ENCODE results near the gene BCL2L11.

The BCL2L11 gene

DNA sequence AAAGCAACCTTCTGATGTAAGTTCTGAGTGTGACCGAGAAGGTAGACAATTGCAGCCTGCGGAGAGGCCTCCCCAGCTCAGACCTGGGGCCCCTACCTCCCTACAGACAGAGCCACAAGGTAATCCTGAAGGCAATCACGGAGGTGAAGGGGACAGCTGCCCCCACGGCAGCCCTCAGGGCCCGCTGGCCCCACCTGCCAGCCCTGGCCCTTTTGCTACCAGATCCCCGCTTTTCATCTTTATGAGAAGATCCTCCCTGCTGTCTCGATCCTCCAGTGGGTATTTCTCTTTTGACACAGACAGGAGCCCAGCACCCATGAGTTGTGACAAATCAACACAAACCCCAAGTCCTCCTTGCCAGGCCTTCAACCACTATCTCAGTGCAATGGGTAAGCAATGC lies 3.0 kb downstream of the BCL2L11 start:
- Mint-ChIP-seq H3K4me3 (peak overlapping the region; percentile 95 to 97 (median 96)), H3K4me1 (peaks cover 41% of the 10 kb centered on the region), H3K27ac (no peak overlapping the region), H3K36me3 (ENCODE audit: low read depth) (peaks cover 54% of the 10 kb centered on the region), H3K9me3 (no peaks in the 10 kb centered on the region), H3K27me3 (ENCODE audit: low read depth) (peaks cover 19% of the 10 kb centered on the region)
- TF ChIP-seq, protein P1, sequence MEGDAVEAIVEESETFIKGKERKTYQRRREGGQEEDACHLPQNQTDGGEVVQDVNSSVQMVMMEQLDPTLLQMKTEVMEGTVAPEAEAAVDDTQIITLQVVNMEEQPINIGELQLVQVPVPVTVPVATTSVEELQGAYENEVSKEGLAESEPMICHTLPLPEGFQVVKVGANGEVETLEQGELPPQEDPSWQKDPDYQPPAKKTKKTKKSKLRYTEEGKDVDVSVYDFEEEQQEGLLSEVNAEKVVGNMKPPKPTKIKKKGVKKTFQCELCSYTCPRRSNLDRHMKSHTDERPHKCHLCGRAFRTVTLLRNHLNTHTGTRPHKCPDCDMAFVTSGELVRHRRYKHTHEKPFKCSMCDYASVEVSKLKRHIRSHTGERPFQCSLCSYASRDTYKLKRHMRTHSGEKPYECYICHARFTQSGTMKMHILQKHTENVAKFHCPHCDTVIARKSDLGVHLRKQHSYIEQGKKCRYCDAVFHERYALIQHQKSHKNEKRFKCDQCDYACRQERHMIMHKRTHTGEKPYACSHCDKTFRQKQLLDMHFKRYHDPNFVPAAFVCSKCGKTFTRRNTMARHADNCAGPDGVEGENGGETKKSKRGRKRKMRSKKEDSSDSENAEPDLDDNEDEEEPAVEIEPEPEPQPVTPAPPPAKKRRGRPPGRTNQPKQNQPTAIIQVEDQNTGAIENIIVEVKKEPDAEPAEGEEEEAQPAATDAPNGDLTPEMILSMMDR (IDR thresholded peaks at IDR 0.05; ENCODE audit: unreplicated experiment in 3 of 3) = no peak

DNA sequence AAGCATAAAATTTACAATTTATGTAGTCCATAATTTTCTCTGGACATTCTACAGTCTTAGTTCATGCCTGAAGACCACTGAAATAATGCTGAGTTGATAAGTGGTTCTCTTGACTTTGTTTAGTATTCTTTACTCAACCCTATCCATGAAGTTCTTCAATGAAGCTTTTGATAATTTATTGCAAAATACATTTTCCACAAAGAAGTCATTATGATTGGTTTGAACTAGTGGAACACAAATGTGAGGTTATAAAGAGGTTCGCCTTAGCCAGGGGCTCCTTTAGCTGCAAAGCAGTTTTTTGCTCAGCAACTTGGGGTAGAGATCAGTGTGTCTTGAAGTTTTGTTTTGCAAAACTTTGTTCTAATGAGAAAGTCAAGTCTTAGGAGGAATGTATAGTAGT lies 5.9 kb downstream of the BCL2L11 start:
- Mint-ChIP-seq H3K4me1 (peaks cover 43% of the 10 kb centered on the region), H3K9me3 (no peaks in the 10 kb centered on the region), H3K27me3 (ENCODE audit: low read depth) (no peaks in the 10 kb centered on the region), H3K36me3 (ENCODE audit: low read depth) (peaks cover 81% of the 10 kb centered on the region), H3K27ac (peak overlapping the region in 1 of 3 experiments; percentile 8), H3K4me3 (peak overlapping the region; percentile 6 to 29 (median 28))
- TF ChIP-seq, protein P1 (IDR thresholded peaks at IDR 0.05; ENCODE audit: unreplicated experiment in 3 of 3) = no peak

DNA sequence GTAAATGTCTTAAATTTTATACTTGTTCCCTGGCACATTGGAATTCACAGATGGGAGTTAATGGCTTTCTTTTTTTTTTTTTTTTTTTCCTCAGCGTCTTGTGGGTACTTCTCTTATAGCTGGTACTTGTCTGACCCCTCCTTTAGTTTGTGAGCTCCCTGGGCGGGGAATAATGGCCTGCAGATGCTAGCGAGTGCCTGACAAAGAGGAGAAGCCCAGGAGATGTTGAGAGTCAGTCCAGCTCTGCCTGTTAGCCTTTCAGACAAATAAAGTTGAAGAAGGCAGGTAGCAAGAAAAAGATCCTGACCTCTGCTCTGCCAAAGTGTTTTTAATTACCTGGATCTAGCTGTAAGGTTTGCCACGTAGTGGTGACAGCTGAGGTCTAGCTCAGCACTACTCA lies 6.6 kb downstream of the BCL2L11 start:
- Mint-ChIP-seq H3K4me3 (peak overlapping the region in 2 of 3 experiments; percentile 28 to 30), H3K36me3 (ENCODE audit: low read depth) (peaks cover 88% of the 10 kb centered on the region), H3K27me3 (ENCODE audit: low read depth) (no peaks in the 10 kb centered on the region), H3K4me1 (peaks cover 49% of the 10 kb centered on the region), H3K9me3 (no peaks in the 10 kb centered on the region), H3K27ac (no peak overlapping the region)
- TF ChIP-seq, protein P1 (IDR thresholded peaks at IDR 0.05; ENCODE audit: unreplicated experiment in 3 of 3) = no peak

DNA sequence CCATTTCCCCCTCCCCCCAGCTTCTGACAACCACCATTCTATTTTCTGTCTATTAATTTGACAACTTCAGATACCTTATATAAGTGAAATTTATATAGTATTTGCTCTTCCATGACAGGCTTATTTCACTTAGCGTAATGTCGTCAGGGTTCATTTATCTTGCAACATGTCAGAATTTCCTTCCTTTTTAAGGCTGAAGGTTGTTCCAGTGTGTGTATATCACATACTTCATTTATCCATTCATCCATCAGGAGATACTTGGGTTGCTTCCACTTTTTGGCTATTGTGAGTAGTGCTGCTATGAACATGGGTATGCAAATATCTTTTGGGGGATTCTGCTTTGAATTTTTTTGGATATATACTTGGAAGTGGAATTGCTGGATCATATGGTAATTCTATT lies 7.4 kb downstream of the BCL2L11 start:
- no peaks in the 10 kb centered on the region for H3K9me3 Mint-ChIP-seq
- TF ChIP-seq, protein P1 (IDR thresholded peaks at IDR 0.05; ENCODE audit: unreplicated experiment in 3 of 3) = no peak
- peaks cover 49% of the 10 kb centered on the region for H3K4me1 Mint-ChIP-seq
- H3K4me3 Mint-ChIP-seq = peak overlapping the region in 1 of 3 experiments; percentile 57
- no peak overlapping the region for H3K27ac Mint-ChIP-seq
- H3K27me3 Mint-ChIP-seq (ENCODE audit: low read depth) = no peaks in the 10 kb centered on the region
- H3K36me3 Mint-ChIP-seq (ENCODE audit: low read depth) = peaks cover 90% of the 10 kb centered on the region

DNA sequence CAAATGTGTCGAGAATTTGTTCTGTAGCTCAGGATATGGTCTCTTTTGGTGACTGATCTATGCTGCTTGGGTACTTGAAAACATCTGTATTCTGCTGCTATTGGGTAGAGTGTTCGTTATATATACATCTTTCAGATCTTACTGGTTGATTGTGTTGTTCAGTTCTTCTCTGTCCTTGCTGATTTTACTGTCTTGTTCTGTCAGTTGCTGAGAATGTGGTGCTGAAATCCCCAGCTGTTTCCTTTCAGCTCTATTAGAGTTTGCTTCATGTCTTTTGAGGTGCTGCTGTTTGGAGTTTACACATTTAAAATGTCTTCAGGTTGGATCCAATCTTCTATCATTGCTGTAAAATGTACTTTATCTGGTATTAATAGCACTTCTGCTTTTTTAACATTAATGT lies 12.9 kb downstream of the BCL2L11 start:
- Mint-ChIP-seq H3K27me3 (ENCODE audit: low read depth) (no peaks in the 10 kb centered on the region), H3K9me3 (no peaks in the 10 kb centered on the region), H3K36me3 (ENCODE audit: low read depth) (peaks cover 87% of the 10 kb centered on the region), H3K4me3 (no peak overlapping the region), H3K4me1 (peaks cover 31% of the 10 kb centered on the region), H3K27ac (peak overlapping the region in 2 of 3 experiments; percentile 1 to 5)
- TF ChIP-seq, protein P1 (IDR thresholded peaks at IDR 0.05; ENCODE audit: unreplicated experiment in 3 of 3) = no peak

DNA sequence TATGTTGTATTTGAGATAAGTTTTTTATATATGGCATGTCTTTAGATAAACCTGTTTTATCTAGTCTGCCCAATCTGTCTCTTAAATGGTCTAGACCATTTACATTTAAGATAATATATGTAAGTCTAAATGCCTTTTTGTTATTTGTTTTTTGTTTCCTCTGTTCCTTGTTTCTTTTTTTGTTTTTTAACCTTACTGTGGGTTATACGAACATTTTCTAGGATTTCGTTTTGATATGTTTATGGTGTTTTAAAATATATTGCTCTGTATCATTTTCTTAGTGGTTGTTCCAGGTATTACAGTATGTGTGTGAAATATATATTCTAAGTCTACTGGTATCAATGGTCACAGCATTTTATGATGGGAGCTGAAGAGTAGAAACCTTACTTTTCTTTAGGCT lies 13.3 kb downstream of the BCL2L11 start:
- H3K36me3 Mint-ChIP-seq (ENCODE audit: low read depth) = peaks cover 87% of the 10 kb centered on the region
- no peaks in the 10 kb centered on the region for H3K27me3 Mint-ChIP-seq (ENCODE audit: low read depth)
- peaks cover 32% of the 10 kb centered on the region for H3K4me1 Mint-ChIP-seq
- no peaks in the 10 kb centered on the region for H3K9me3 Mint-ChIP-seq
- H3K27ac Mint-ChIP-seq = no peak overlapping the region
- no peak overlapping the region for H3K4me3 Mint-ChIP-seq
- TF ChIP-seq, protein P1 (IDR thresholded peaks at IDR 0.05; ENCODE audit: unreplicated experiment in 3 of 3) = peak in 1 of 3 experiments; percentile 30

Measured in nephron (organoid).